ENCODE data around the gene RPS21. TPM values are rescaled to one million over a fixed set of nuclear protein-coding genes. Genes with fewer than 3 reads are reported as not detected.

RPS21 gene
- total and polyA plus RNA-seq, 2 of the 4 experiments (the other 2 are of a cell fraction), result 2,710 to 4,298 TPM

GRCh38 chr20:62356589-62357186 is 30.2 kb upstream of the RPS21 start:
- H3K14ac ChIP-seq (replicated peaks; ENCODE audit: low read depth, low read length), result no peak overlapping the region; the same call in 1 of the 2 replicates
- ChIA-PET CTCF (interaction anchor here (1.3 kb wide), 1 partner anchor 12 kb away, joined by 4 read pairs; no protein-coding TSS in a partner anchor), POLR2A (ENCODE audit: unreplicated experiment) (no interaction called here)
- no peak overlapping the region for H2BK15ac ChIP-seq (ENCODE audit: low read depth, low read length)
- H3K4me1 ChIP-seq (ENCODE audit: control insufficient read depth, insufficient read depth, low read length), result peaks cover 28% of the 10 kb centered on the region
- H2AK9ac ChIP-seq (replicated peaks; ENCODE audit: low read depth, low read length, poor library complexity), result peak overlapping the region; percentile 62
- peaks cover 3% of the 10 kb centered on the region; the same call in 1 of the 2 replicates for H3K36me3 ChIP-seq (ENCODE audit: control insufficient read depth, insufficient read depth, low read length)
- ATAC-seq (ENCODE audit: low read depth) (peak; percentile 8), DNase-seq (no peak)
- H2BK120ac ChIP-seq (ENCODE audit: low read depth, low read length), result peak overlapping the region; percentile 62; the same call in 1 of the 2 replicates
- H3K27me3 ChIP-seq (ENCODE audit: control insufficient read depth, insufficient read depth, low read length), result no peaks in the 10 kb centered on the region
- H4K5ac ChIP-seq (ENCODE audit: low read depth, low read length), result 0 out of 2 replicates have a peak overlapping the region, but pooled peaks have one; percentile 33
- H4K20me1 ChIP-seq (ENCODE audit: insufficient read depth, low read length), result no peaks in the 10 kb centered on the region; the same call in 1 of the 2 replicates
- H3K56ac ChIP-seq (ENCODE audit: extremely low read depth, insufficient read depth, low read length), result no peak overlapping the region
- H3K4ac ChIP-seq (ENCODE audit: low read depth, low read length), result peak overlapping the region; percentile 61; the same call in 1 of the 2 replicates
- BruUV-seq (replicated peaks), result no TSS peak
- intact Hi-C loops (cut with micrococcal nuclease), result no loop called here
- no peak overlapping the region for H3K4me3 ChIP-seq (ENCODE audit: insufficient read depth, low read depth, low read length)
- peak overlapping the region; percentile 39 for H2BK20ac ChIP-seq (ENCODE audit: low read depth, low read length)
- peak overlapping the region; percentile 83; the same call in 1 of the 2 replicates for H2AK5ac ChIP-seq (ENCODE audit: low read depth, low read length)
- no peak overlapping the region for H2BK5ac ChIP-seq (ENCODE audit: low read depth, low read length, poor library complexity, severe bottlenecking)
- WGBS, 2 experiments (ENCODE audit: extremely low coverage in 2 of 2, insufficient read length in 1 of 2), result no CpG with 5 or more reads among the region's 17 CpGs
- H4K91ac ChIP-seq (ENCODE audit: insufficient read depth, low read depth, low read length), result peak overlapping the region; percentile 20; the same call in 1 of the 2 replicates
- H3K23ac ChIP-seq (ENCODE audit: low read depth, low read length), result no peak overlapping the region
- H3K9me3 ChIP-seq (ENCODE audit: control insufficient read depth, insufficient read depth, low read length), result no peaks in the 10 kb centered on the region
- dilution Hi-C loops (cut with HindIII; ENCODE audit: low sequenced_read_pairs, unreplicated experiment), result no loop called here
- TF ChIP-seq RFX5 (IDR thresholded peaks at IDR 0.05; ENCODE audit: low read depth, low read length) (no peak), FOS (IDR thresholded peaks at IDR 0.05; ENCODE audit: low read depth, low read length) (no peak), RCOR1 (IDR thresholded peaks at IDR 0.05; ENCODE audit: insufficient replicate concordance, low read length) (no peak), BHLHE40 (IDR thresholded peaks at IDR 0.05; ENCODE audit: low read depth, low read length) (no peak), CEBPB (IDR thresholded peaks at IDR 0.05; ENCODE audit: low read depth, low read length) (no peak), ELK1 (IDR thresholded peaks at IDR 0.05; ENCODE audit: borderline replicate concordance, low read depth, low read length) (no peak), CHD1 (IDR thresholded peaks at IDR 0.05; ENCODE audit: low read depth, low read length) (no peak), POLR2A (IDR thresholded peaks at IDR 0.05; ENCODE audit: low read depth, low read length) (no peak), NFE2L2 (IDR thresholded peaks at IDR 0.05; ENCODE audit: low read depth, low read length) (no peak), MXI1 (IDR thresholded peaks at IDR 0.05; ENCODE audit: borderline replicate concordance, low read depth, low read length) (no peak)
- no peaks in the 10 kb centered on the region for H3K9me1 ChIP-seq (ENCODE audit: insufficient read depth, low read length)
- H2AFZ ChIP-seq (replicated peaks; ENCODE audit: low read length, poor library complexity), result peak overlapping the region; percentile 19
- no peak overlapping the region for H3K9ac ChIP-seq (ENCODE audit: low read depth, low read length)
- H3K4me2 ChIP-seq (ENCODE audit: low read depth, low read length), result peak overlapping the region; percentile 42; the same call in 1 of the 2 replicates
- H4K8ac ChIP-seq (ENCODE audit: low read depth in 2 of 2, low read length in 2 of 2), result peak overlapping the region in 1 of 2 experiments; percentile 69; a peak in 1 of 4 replicates
- no peak overlapping the region; the same call in 1 of the 2 replicates for H3K18ac ChIP-seq (ENCODE audit: low read depth, low read length)
- in situ Hi-C loops (cut with MboI; ENCODE audit: low sequenced_read_pairs), result no loop called here
- H3K27ac ChIP-seq (ENCODE audit: insufficient read depth, low read length), result peak overlapping the region; percentile 24; the same call in 1 of the 2 replicates
- H3K79me1 ChIP-seq (ENCODE audit: low read depth in 1 of 2, low read length in 2 of 2), result no peaks in the 10 kb centered on the region

Data from IMR-90 (cell line).